PC-9 (cell line): Measurements from ENCODE around the gene DCN.

ENCODE experiments used
- CTCF ChIP-seq: fragments of 200-600 bp; sonication (generic); conservative IDR thresholded peaks from 2 replicates; pipeline ENCODE4 v1.6.1; 2017; ENCODE audit warnings: mixed run types, antibody characterized with exemption, mild to moderate bottlenecking, moderate library complexity
- EZH2 ChIP-seq: fragments of 200-600 bp; sonication (generic); IDR thresholded peaks from 2 replicates; pipeline ENCODE4 v1.8.0; 2017; ENCODE audit warnings: antibody characterized with exemption, low read depth

- TF ChIP-seq EZH2 (no peak), CTCF (no peak)
These were observed 11.1 kb downstream of the DCN start for GRCh38 chr12:91171476-91171875.
